Renal pelvis (tissue), 4 donors: Measurements from ENCODE around the gene ELAVL3. TPM values are rescaled to one million over a fixed set of nuclear protein-coding genes. Genes with fewer than 3 reads are reported as not detected.
"Not testable (repeated sequence)": the region's sequence is repeated elsewhere in the genome, so short reads cannot be mapped to it uniquely, and the experiment has no call there.

ENCODE experiments used
- DNase-seq: peaks from one replicate; pipeline ENCODE4 v3.0.0-alpha.2; 2013
- polyA plus RNA-seq, 3 donors: library from polyadenylated mRNA; unstranded; fragments of 120-200 nt; gene quantifications; one replicate each; pipeline ENCODE4 v1.2.1, GENCODE V29; 2013; ENCODE audit not compliant: insufficient read length in 3 of 3

ELAVL3 gene
- polyA plus RNA-seq, 3 donors, result 0.12 to 0.47 (median 0.34) TPM

DNA sequence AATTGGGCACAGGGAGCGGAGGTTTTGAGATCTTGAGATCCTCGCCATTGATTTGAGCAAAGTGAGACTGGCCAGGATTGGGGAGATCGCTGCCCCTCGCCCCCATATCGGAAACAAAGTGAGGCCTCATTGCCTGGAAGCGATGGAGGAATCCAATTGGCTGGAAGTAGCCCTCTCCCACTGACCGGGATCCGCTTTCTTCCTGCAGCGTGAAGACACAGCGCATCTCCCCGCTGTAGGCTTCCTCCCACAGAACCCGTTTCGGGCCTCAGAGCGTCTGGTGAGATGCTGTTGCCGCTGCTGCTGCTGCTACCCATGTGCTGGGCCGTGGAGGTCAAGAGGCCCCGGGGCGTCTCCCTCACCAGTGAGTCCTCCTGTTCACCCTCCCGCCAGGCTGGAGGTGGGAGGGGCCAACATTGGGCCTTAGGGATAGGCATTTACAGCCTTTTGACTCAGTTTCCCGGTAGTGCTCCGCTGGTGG is 45.0 kb downstream of the ELAVL3 start:
- DNase-seq, result no peak

DNA sequence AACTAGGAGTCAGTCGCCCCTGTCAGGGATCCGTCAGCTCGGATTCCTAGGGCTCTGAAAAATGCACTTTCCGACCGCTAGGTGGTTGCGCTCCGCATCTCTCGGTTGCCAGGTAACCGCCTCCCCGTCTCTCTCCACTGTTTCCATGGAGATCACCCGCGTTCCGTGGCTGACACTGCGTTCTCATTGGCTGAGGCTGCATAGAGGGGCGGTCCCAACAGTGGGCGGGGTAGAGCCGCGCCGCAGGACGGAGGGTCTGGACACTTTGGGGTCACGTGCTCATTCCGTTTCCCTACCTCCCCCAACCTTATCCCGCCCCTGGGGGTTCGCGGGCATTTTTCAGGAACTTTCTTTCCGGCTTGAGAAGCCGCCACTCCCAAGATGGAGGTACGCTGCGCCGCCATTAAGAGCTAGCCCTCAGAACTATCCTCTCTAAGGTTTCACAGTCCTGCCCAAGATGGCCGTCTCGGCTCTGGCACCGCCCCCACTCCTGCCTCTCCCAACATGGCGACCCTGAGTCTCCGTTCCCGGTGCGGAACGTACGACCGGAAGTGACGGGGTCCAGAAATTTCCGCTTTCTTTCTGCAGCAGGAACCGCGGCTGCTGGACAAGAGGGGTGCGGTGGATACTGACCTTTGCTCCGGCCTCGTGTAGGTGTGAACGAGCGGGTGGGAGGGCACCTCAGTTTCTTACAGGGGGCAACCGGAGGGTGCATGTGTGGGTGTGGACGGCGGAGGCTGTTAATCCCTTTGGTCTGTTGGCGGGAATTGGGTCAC is 45.6 kb downstream of the ELAVL3 start, which contains the start of the genes ODAD3 and PRKCSH:
Gene ODAD3, minus strand, starts transcription at position 65 of the 776 bp plus-strand sequence. CDS start 105 bp downstream, outside the sequence.
Gene PRKCSH, plus strand, starts transcription at position 579 of the 776 bp plus-strand sequence. CDS start 483 bp downstream, outside the sequence.
- DNase-seq, result peak; percentile 100

DNA sequence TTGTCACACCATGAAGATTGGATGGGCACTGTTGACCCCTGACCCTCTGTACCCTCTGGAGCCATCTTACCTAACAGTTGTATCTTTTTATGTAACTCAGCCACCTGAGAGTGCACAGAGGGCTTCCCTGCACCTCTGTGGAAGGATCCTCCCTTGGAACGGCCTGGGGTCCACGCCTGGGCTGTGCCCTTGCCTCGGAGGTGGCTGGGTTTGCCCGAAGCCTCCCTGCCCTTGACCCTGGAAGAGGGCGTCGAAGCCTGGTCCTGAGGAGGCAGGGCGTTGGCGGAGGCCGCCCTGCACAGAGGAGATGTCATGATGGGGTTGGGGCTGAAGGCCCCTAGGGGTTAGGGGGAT is 46.2 kb downstream of the ELAVL3 start:
- DNase-seq, result no peak

DNA sequence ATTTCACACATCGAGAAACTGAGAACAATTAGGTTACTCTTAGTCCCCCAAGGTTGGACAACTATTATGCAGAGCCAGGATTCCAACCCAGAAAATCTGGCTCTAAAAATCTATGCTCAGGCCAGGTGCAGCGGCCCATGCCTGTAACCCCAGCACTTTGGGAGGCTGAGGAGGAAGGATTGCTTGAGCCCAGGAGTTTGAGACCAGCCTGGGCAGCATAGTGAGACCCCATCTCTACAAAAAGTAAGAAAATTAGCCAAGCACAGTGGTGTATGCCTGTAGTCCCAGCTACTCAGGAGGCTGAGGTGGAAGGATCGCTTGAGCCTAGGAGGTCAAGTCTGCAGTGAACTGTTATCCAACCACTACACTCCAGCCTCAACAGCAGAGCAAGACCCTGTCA is 47.3 kb downstream of the ELAVL3 start:
- not testable (repeated sequence) for DNase-seq

DNA sequence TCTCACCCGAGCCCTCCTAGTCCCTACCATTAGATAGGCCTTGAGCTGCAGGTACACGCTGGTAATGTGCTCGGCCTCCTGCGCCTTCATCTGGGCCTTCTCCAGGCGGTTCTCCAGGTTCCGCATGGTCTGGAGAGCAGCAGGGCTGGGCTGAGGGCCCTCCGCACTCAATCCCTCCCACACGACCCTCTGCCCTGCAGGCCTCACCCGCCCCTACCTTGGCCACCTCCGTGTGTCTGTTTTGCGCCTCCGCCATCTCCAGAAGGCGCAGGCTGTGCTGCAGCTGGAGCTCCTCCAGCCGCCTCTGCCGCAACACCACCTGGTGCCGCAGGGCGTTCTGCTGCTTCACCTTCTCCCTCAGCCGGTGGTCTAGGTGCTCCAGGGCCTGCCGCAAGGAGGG is 54.2 kb downstream of the ELAVL3 start:
- no peak for DNase-seq

DNA sequence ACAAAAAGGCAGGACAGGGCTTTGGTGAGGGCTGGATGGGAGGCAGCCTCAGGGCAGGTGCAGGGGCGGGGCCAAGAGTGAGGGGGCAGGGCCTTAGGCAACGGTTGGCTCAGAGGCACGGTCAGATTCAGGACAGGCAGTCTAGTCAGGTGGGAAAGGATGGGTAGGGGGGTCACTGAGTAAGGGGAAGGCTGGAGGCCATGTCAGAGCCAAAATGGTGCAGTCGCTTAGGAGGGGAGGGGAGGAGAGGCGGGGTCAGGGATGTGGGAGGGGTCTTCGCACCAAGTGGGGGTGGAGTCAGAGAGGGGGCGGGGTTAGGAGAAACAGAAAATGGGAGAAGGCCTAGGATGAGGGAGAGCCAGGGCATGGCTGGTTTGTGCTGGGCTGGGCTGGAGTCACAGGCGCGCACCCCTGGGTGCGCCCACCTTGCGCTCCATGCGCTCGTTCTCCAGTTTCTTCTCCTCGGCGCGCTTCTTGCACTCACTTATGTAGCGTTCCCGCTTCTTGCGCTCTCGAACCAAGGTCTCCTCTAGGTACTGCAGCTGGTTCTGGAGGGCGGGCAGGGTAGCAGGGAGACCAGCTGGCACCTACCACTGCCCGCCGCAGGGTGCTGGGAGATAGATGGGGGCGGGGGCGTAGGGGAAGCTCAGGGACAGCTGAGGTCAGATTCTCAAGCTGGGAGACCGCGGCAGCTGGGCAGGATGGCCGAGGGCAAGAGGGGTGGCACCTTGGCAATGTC is 55.0 kb downstream of the ELAVL3 start:
- DNase-seq, result no peak

DNA sequence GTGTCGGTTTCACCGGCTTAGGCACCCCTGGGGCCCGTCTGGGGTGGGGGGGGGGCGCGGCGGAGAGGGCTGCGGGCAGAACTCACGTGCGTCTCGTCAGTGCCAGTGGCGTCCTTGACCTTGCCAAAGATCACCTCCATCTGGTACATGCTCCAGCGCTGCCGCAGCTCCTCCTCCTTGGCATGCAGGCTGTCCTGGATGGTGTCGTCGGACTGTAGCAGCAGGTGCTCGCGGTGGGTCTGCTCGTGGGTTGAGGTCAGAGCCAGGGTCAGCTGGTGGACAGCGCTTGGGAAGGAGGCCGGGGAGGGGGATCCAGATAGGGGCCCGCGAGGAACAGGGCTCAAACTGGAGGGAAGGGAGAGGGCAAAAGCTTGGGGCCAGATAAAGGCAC is 57.1 kb downstream of the ELAVL3 start:
- no peak for DNase-seq

DNA sequence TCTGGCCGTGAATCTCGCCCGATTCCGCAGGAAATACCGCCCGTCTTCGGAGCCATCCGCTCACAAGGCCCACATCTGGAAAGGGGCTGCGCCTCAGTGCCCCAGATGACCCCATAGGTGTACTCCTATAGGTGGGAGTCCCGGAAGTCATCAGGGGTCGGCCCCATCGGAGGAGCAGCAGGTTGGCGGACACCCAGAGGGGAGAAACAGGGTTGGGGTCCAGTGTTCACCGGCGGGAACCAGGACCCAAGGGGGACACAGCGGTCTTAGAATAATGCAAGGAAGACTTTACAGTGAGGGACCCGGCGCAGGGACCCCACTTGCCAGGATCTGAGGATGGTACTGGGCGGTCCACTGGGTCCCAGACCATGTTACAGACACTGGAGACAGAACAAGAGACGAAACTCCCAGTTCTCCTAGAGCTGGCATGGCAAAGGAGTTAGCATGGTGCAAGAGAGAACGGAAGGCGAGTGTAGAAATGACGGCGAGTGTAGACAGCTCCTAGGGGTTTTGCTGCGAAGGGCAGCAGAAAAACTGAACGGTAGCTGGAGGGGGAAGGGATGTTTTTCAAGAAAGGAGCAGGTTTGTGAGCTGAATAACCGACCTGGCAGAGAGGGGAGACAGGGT is 57.6 kb downstream of the ELAVL3 start:
- DNase-seq, result no peak

DNA sequence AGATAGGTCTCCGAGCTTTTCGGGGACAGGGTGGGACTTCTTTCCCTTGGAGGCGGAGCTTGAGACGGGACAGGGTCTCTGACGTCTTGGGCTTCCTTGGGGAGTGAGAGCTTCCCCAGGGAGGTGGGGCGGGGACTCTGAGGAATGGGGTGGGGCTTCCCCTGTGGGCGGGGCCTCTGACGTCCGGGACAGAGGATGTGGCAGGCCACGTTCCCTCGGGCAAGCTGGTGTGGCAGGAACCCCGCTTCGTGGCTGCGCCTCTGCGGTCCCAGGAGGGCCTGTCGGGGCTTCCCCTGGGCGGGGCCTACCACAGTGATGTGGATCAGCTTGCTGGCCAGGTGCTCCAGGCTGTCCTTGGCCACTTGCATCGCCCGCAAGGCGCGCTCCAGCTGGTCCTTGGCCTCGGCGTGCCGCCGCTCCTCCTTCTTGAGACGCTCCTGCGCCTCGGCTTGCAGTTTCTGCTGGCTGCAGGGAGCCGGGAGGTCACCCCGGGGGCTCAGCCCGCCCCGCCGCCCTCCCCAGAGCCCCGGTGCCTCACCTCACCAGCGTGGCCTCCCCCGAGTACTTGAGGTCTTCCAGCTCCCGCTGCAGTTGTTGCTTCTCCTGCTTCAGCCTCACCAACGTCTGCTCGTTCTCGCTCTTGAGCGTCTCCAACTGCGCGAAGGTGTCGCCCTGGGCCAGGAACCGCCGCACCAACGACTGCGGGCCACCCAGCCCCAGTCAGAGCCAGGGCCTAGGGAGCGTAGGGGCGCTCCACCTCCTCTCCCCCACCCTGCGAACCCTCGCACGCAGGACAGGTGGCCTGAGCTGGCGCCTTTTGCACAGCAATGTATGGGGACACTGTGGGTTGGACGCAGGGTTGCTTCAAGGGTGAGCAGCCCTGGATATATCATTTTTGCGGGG is 58.4 kb downstream of the ELAVL3 start:
- no peak for DNase-seq

DNA sequence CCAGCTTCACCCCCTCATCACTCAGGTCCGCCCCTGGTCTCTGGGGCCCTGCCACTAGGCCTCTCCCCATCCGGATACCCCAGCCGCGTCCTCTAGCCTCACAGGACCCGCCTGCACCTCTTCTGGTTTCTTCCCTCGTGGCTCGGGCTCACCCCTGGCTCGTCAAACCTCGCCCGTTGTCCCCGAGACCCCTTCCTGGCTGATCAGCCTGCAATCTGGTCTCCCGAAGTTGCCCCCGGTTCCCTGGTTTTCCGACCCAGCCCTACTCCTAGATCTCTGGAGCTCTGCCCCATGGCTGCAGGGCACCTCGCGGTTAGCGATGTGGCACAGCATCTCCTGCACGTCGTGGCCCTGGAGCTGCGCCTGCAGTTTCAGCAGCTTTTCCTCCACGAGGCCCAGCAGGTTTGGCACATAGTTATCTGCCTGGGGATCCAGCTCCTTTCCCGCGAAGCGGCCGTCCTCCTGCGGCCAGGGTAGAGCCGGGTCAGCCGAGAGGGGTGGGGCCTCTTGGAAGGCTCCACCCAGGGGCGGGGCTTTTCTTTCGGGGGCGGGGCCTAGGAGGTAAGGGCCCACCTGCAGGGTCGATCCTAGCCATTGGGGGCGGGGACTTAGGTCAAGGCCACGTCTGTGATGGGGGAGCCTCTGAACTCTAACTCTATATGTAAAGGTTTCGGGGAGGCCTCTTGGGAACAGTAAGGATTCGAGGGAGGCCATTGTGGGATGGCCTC is 59.3 kb downstream of the ELAVL3 start:
- DNase-seq, result no peak

DNA sequence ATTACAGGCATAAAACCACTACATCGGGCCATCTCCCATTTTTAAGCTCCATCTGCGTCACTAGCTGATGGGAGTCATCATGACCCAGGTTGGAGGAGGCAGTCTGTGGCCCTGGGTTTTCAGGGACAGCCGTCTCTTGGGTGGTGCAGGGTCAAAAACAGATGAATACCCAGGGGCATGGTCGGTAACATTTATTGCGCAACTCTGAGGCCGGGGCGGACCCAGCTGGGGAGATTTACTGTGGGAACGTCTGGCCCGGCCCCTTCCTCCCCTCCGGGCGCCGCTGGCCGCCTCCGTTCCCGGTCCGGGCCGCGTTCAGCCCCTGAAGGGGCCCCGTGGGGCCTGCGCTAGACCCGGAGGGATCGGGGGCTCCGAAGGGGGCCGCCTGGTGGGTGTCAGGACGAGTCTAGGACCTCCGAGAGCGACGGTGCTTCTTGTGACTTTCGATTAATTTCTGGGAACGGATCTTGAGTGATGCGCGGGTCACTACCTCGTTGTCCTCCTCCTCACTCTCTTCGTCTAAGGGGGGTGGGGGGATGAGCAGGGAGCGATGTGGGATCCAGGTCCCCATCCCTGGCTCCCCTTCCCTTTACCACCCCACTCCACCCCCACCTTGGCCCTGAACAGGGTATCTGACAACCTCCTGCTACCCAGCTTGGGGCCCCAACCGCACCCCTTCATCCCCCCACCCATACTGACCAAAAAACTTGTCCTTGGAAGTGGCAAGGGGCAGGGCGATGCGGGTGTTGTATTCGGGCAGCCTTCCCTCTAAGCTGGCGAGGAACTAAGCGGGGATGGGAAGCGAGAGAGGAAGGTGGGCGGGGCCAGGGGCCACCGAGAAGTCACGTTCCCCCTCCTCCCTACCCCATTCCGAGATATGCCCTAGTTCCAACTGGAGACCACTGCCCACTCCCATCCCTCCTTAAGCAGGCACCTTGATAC is 60.1 kb downstream of the ELAVL3 start:
- DNase-seq, result no peak

DNA sequence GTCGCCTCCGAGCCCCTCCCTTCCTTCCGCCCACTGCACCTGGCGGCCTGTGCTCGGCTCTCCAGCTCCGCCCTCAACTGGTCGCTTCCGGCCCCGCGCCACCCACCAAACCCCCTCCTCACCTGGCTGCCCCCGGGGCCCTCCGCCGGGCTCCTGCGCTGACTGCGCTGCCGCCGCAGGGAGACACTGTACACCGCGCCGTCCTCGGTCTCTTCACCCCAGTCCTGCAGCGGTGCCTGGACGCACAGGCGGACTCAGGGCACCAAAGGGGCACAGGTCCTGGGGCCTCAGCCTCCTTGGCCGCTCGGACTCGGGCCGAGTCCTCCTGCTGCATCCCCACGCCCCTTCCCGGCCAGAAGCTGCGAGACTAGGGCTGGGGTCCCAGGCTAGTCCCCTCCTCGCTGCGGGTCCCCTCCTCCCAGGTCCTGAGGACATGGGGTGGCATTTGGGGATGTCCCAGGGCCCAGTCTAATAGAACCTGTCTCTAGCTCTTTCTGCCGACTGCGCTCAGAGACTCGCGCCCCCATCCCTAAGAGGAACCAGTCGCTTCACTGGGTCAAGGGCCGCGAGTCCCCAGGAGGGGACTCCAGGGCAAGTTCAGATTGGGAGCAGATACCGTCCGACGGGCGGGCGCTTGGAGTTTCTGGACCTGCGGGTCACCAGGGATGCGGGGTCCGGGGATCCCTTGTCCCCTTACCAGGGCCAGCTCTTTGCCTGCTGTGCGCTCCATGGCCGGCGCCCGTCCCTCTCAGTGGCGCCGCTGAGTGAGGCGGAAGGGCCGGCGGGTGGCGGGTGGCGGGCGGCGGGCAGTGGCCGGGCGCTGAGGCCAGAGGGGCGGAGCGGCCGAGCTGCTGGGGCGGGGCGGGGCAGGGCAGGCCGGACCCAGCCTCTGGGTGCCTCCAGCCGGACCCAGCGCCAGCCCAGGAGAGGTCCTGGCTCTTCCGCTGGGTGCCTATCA is 62.0 kb downstream of the ELAVL3 start, which contains the start of gene RGL3:
Gene RGL3, minus strand, starts transcription at position 766 of the 958 bp plus-strand sequence. Its CDS starts 36 bp downstream, at position 730.
- peak; percentile 70 for DNase-seq

DNA sequence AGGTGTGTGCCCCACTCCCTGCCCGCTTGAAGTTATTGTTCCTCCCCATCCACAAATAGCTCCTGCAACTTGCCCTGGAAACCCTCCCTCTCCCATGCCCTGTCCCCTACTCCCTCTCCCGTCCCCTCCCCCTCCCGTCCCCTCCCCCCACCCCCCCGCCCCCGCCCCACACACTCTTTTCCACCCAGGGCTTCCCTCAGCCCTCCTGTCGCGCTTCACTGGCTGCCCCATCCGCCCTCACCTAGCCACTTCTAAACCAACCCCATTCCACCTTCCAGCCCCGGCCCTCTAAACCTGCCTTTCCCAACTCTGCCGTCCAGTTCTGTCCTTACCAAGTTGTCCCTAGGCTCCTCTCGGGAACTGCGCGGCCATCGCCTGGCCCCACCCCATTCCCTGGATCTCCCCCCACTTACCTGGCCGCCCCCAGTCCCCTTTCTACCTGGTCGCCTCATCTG is 62.7 kb downstream of the ELAVL3 start:
- no peak for DNase-seq

DNA sequence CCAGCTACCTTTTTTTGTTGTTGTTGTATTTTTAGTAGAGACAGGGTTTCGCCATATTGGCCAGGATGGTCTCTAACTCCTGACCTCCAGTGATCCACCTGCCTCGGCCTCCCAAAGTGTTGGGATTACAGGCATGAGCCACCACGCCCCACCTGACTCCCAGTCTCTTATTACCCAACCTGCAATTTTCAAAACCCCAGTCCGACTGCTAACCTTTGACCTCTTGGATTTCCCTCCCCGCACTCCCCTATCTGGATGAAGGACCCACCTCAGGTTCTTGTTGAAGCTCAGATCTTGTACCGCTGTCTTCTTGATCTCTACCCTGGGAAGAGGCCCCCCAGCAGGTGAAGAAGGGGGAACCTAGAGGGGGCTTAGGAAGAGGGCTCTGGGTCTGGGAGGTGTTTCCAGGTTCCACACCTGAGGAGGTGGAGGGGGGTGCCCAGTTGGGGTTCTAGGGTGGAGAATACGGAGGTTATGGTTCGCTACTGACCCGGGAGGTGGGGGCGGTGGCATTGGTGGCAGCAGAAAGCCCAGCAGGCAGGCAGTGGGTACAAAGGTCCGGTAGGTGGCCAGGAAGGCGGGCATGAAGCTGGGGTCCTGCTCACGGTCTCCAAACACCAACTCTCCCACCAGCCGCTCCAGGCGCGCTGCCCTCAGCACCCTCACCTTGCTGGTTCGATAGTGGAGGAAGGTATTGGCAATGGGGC is 64.3 kb downstream of the ELAVL3 start:
- no peak for DNase-seq

DNA sequence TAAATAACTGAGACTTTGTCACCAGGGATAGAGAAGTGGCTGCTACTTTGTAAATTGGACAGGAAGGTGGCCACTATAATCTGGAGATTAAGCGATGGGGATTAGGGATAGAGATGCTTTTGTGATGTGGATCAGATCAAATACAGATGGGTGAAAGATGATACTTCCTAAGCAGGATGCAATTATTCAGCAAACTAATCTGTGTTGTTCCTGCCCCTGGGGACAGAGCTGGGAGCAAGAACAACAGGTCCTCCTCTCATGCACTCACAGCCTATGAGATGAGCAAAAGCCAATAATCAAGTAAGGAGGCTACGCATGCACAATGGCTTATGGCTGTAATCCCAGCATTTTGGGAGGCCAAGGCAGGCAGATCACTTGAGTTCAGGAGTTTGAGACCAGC is 66.3 kb downstream of the ELAVL3 start:
- DNase-seq, result no peak

DNA sequence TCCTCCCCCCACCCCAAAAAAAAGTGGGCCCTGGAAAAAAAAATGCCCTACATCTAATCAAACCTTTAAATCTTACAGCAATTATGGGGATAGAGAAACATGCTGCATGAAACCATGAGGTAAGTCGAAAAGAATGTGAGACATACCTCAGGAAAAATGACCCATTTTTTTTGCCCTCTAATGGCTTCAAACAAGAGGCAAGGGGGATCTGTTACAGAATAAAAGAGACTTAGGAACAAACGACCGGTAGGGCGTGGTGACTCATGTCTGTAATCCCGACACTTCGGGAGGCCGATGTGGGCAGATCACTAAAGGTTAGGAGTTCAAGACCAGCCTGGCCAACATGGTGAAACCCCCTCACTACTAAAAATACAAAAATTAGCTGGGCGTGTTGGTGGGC is 70.2 kb downstream of the ELAVL3 start:
- DNase-seq, result no peak

DNA sequence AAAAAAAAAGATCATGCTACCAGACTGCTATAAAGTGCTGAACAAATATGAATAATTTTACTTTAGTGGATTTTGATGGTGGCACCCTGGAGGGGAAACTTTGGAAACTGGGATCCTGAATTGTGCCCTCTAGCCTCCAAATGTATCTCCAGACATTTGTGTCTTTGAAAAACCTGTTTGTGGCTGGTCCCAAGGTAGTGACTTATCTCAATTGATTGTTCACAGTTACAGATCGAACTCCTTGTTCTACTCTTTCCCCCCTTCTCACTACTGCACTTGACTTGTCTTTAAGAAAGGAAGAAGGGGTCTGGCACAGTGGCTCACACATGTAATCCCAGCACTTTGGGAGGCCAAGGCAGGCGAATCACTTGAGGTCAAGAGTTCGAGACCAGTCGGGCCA is 72.3 kb downstream of the ELAVL3 start:
- DNase-seq, result no peak
